Thoracic aorta endothelial cell (primary cell): Measurements from ENCODE around the gene RLF. TPM values are rescaled to one million over a fixed set of nuclear protein-coding genes. Genes with fewer than 3 reads are reported as not detected.

ENCODE experiments used
- small RNA-seq: library from RNA; depleted of rRNA; stranded (forward); fragments of <200 nt; gene quantifications from one replicate; pipeline ENCODE3, GENCODE V24; 2012
- total RNA-seq: library from RNA; depleted of rRNA; stranded (reverse); fragments of >200 nt; gene quantifications from 2 replicates; pipeline ENCODE4 v1.2.3, GENCODE V29; 2012

The RLF gene, protein sequence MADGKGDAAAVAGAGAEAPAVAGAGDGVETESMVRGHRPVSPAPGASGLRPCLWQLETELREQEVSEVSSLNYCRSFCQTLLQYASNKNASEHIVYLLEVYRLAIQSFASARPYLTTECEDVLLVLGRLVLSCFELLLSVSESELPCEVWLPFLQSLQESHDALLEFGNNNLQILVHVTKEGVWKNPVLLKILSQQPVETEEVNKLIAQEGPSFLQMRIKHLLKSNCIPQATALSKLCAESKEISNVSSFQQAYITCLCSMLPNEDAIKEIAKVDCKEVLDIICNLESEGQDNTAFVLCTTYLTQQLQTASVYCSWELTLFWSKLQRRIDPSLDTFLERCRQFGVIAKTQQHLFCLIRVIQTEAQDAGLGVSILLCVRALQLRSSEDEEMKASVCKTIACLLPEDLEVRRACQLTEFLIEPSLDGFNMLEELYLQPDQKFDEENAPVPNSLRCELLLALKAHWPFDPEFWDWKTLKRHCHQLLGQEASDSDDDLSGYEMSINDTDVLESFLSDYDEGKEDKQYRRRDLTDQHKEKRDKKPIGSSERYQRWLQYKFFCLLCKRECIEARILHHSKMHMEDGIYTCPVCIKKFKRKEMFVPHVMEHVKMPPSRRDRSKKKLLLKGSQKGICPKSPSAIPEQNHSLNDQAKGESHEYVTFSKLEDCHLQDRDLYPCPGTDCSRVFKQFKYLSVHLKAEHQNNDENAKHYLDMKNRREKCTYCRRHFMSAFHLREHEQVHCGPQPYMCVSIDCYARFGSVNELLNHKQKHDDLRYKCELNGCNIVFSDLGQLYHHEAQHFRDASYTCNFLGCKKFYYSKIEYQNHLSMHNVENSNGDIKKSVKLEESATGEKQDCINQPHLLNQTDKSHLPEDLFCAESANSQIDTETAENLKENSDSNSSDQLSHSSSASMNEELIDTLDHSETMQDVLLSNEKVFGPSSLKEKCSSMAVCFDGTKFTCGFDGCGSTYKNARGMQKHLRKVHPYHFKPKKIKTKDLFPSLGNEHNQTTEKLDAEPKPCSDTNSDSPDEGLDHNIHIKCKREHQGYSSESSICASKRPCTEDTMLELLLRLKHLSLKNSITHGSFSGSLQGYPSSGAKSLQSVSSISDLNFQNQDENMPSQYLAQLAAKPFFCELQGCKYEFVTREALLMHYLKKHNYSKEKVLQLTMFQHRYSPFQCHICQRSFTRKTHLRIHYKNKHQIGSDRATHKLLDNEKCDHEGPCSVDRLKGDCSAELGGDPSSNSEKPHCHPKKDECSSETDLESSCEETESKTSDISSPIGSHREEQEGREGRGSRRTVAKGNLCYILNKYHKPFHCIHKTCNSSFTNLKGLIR (N-terminal part only)
- 31.2 and 35.4 TPM in 2 replicates for total RNA-seq

DNA sequence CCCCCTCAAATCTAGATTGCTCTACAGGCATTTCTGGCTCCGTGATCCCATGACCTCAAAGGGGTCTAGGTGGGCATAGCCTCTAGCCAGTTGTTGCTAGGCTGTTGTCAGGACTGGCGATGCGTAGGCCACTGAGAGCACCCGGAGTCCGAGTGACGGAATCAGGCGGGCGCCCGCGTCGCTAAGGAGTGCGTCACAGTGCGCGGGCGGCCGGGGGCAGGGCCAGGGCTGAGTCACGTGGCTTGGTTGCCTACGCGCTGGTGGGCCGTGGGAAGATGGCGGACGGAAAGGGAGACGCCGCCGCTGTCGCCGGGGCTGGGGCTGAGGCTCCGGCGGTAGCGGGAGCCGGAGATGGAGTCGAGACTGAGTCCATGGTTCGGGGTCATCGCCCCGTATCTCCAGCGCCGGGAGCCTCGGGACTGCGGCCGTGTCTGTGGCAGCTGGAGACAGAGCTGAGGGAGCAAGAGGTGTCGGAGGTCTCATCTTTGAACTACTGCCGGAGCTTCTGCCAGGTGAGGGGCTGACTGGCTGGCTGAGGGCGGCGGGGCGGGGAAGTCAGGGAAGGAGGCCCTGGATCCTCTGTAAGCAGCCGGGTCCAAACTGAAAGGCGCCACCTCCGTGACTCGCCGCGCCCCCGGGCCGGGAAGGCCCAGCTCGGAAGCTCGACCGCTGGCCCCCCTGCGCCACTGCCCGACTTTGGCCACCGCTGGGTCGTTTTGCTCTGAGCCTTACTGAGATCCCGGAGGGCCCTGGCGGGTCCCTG lies at the start of gene RLF:
RLF (plus strand) TSS at position 263 of the 763 bp plus-strand sequence; CDS start at position 276, 13 bp downstream.

GRCh38 chr1:40247655-40248054 lies 86.5 kb downstream of the RLF start, which contains the start of gene TMCO2:
Gene TMCO2, plus strand, starts transcription at chr1:40247937. Its CDS starts 57 bp downstream, at chr1:40247994.

GRCh38 chr1:40257688-40258444 lies 96.7 kb downstream of the RLF start, which contains the start of gene ZMPSTE24:
Gene ZMPSTE24, plus strand, starts transcription at chr1:40258236. Its CDS starts 36 bp downstream, at chr1:40258272.

Small RNAs within 50 kb of the gene (small RNA-seq; reads per million reads assigned to genes)
- not detected for gene RNU6-1237P

Other genes with a start within 250 kb of the RLF start
- 3.9 and 5.3 TPM in 2 replicates for gene MFSD2A, start 206.2 kb upstream of the RLF start, total RNA-seq
- 505 and 515 TPM in 2 replicates for gene CAP1, start 120.7 kb upstream of the RLF start, total RNA-seq
- gene PPT1, start 64.1 kb upstream of the RLF start, total RNA-seq = 88.6 and 132 TPM in 2 replicates
- not detected in 2 replicates for gene TMCO2, start 86.5 kb downstream of the RLF start, total RNA-seq
- 86.8 and 89.0 TPM in 2 replicates for gene ZMPSTE24, start 96.8 kb downstream of the RLF start, total RNA-seq
- 0.14 and 0.53 TPM in 2 replicates for gene COL9A2, start 155.9 kb downstream of the RLF start, total RNA-seq
- 12.8 and 16.1 TPM in 2 replicates for gene SMAP2, start 212.3 kb downstream of the RLF start, total RNA-seq